Measurements from ENCODE around the gene NPTXR. TPM values are rescaled to one million over a fixed set of nuclear protein-coding genes. Genes with fewer than 3 reads are reported as not detected.

NPTXR gene
- total RNA-seq, 1 experiment from 2014 or later: 12.8 TPM

DNA sequence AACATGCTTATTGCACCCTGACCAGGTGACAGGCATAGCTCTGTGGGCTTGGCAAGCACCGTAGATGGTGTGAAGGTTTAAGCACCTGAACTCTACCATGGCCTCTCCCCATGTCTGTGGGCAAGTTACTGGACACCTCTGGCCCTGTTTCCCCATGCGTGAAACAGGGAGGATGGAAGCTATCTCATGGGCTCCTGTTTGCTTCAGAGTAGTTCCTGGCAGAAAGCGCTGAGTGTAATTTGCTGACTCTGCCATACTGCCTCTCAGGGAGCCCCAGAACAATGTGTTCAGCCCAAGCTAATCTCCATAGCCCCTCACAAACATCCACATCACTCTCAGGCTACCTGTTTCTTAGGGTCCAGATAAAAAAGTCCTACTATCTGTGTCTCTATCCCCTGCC lies 25.8 kb upstream of the NPTXR start:
- ChIA-PET CTCF (interaction anchor here (0.6 to 3.1 kb wide), 27 partner anchors 8 to 654 kb away, joined by 3 to 58 read pairs (median 5); partner anchors contain the start of genes CBX7 and NPTXR), POLR2A (interaction anchor here (0.9 to 2.1 kb wide), 5 partner anchors 16 to 450 kb away, joined by 3 to 5 read pairs (median 4); partner anchors contain the start of gene RPL3), RAD21 (ENCODE audit: low non-redundant PET in 1 of 2, low total read pairs in 2 of 2, uncharacterized antibody in 2 of 2, unreplicated experiment in 2 of 2) (interaction anchor here (0.7 to 1.5 kb wide), 6 partner anchors 55 to 134 kb away, joined by 3 to 9 read pairs (median 4); no protein-coding TSS in a partner anchor)
- Histone ChIP-seq H3K4me1 (ENCODE audit: control insufficient read depth in 1 of 2, insufficient read depth in 2 of 2, low read length in 2 of 2) (peaks cover 11 to 45% of the 10 kb centered on the region in 2 experiments), H2AFZ (ENCODE audit: low read depth, low read length, poor library complexity, severe bottlenecking) (no peak overlapping the region), H3K9me2 (ENCODE audit: insufficient read depth) (no peaks in the 10 kb centered on the region), H3K4me3 (replicated peaks in 1 of 2; ENCODE audit: low read depth in 1 of 2, low read length in 2 of 2) (no peak overlapping the region), H3K9ac (ENCODE audit: low read length) (no peak overlapping the region), H3K27me3 (ENCODE audit: insufficient read depth, low read length) (no peaks in the 10 kb centered on the region), H3K36me3 (ENCODE audit: control insufficient read depth in 1 of 2, insufficient read depth in 2 of 2, low read length in 2 of 2) (peaks cover 20 to 36% of the 10 kb centered on the region in 2 experiments), H3K9me3 (ENCODE audit: control insufficient read depth in 1 of 2, insufficient read depth in 1 of 2, low read depth in 1 of 2, low read length in 2 of 2) (no peaks in the 10 kb centered on the region), H3K4me2 (ENCODE audit: low read length) (peak overlapping the region; percentile 87), H3K27ac (ENCODE audit: low read depth, low read length) (peak overlapping the region; percentile 84; the same call in 1 of the 2 replicates), H3K79me2 (ENCODE audit: insufficient read depth, low read length) (peaks cover 55% of the 10 kb centered on the region), H4K20me1 (ENCODE audit: insufficient read depth) (no peaks in the 10 kb centered on the region)
- intact Hi-C loops (cut with micrococcal nuclease): loop anchor here (1.0 to 5.0 kb wide), 4 partner anchors 101 to 438 kb away; no protein-coding TSS in a partner anchor
- ATAC-seq (no peak), DNase-seq (ENCODE audit: low read depth, low spot score) (no peak)
- no peak for TF ChIP-seq ZNF274 (IDR thresholded peaks at IDR 0.05; ENCODE audit: low read depth, low read length)
- TF ChIP-seq, protein P1, sequence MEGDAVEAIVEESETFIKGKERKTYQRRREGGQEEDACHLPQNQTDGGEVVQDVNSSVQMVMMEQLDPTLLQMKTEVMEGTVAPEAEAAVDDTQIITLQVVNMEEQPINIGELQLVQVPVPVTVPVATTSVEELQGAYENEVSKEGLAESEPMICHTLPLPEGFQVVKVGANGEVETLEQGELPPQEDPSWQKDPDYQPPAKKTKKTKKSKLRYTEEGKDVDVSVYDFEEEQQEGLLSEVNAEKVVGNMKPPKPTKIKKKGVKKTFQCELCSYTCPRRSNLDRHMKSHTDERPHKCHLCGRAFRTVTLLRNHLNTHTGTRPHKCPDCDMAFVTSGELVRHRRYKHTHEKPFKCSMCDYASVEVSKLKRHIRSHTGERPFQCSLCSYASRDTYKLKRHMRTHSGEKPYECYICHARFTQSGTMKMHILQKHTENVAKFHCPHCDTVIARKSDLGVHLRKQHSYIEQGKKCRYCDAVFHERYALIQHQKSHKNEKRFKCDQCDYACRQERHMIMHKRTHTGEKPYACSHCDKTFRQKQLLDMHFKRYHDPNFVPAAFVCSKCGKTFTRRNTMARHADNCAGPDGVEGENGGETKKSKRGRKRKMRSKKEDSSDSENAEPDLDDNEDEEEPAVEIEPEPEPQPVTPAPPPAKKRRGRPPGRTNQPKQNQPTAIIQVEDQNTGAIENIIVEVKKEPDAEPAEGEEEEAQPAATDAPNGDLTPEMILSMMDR (IDR thresholded peaks at IDR 0.05 in 2 of 3, conservative IDR thresholded peaks at IDR 0.05 in 1 of 3; ENCODE audit: borderline replicate concordance in 1 of 3, insufficient read depth in 1 of 3, low read depth in 2 of 3, low read length in 2 of 3): no peak
- TF ChIP-seq CEBPB (IDR thresholded peaks at IDR 0.05; ENCODE audit: low read depth): no peak
- TF ChIP-seq, protein P2, sequence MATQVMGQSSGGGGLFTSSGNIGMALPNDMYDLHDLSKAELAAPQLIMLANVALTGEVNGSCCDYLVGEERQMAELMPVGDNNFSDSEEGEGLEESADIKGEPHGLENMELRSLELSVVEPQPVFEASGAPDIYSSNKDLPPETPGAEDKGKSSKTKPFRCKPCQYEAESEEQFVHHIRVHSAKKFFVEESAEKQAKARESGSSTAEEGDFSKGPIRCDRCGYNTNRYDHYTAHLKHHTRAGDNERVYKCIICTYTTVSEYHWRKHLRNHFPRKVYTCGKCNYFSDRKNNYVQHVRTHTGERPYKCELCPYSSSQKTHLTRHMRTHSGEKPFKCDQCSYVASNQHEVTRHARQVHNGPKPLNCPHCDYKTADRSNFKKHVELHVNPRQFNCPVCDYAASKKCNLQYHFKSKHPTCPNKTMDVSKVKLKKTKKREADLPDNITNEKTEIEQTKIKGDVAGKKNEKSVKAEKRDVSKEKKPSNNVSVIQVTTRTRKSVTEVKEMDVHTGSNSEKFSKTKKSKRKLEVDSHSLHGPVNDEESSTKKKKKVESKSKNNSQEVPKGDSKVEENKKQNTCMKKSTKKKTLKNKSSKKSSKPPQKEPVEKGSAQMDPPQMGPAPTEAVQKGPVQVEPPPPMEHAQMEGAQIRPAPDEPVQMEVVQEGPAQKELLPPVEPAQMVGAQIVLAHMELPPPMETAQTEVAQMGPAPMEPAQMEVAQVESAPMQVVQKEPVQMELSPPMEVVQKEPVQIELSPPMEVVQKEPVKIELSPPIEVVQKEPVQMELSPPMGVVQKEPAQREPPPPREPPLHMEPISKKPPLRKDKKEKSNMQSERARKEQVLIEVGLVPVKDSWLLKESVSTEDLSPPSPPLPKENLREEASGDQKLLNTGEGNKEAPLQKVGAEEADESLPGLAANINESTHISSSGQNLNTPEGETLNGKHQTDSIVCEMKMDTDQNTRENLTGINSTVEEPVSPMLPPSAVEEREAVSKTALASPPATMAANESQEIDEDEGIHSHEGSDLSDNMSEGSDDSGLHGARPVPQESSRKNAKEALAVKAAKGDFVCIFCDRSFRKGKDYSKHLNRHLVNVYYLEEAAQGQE (IDR thresholded peaks at IDR 0.05; ENCODE audit: low read depth): no peak
- TF ChIP-seq ZFX (IDR thresholded peaks at IDR 0.05): no peak
- no peak for TF ChIP-seq EZH2 (IDR thresholded peaks at IDR 0.05)
- TF ChIP-seq YY1 (IDR thresholded peaks at IDR 0.05; ENCODE audit: extremely low read depth, insufficient replicate concordance, low read depth, low read length): no peak
- TF ChIP-seq, protein P3, sequence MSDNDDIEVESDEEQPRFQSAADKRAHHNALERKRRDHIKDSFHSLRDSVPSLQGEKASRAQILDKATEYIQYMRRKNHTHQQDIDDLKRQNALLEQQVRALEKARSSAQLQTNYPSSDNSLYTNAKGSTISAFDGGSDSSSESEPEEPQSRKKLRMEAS (IDR thresholded peaks at IDR 0.05): no peak
- TF ChIP-seq RAD21 (IDR thresholded peaks at IDR 0.05; ENCODE audit: low read depth): no peak
- no peak for TF ChIP-seq JUND (IDR thresholded peaks at IDR 0.05)
- no peak for TF ChIP-seq CBX3 (IDR thresholded peaks at IDR 0.05; ENCODE audit: low read depth)
- TF ChIP-seq ELF1 (IDR thresholded peaks at IDR 0.05; ENCODE audit: borderline replicate concordance, low read depth): no peak
- no peak for TF ChIP-seq SIN3A (IDR thresholded peaks at IDR 0.05; ENCODE audit: low read depth)
- TF ChIP-seq, protein P4, sequence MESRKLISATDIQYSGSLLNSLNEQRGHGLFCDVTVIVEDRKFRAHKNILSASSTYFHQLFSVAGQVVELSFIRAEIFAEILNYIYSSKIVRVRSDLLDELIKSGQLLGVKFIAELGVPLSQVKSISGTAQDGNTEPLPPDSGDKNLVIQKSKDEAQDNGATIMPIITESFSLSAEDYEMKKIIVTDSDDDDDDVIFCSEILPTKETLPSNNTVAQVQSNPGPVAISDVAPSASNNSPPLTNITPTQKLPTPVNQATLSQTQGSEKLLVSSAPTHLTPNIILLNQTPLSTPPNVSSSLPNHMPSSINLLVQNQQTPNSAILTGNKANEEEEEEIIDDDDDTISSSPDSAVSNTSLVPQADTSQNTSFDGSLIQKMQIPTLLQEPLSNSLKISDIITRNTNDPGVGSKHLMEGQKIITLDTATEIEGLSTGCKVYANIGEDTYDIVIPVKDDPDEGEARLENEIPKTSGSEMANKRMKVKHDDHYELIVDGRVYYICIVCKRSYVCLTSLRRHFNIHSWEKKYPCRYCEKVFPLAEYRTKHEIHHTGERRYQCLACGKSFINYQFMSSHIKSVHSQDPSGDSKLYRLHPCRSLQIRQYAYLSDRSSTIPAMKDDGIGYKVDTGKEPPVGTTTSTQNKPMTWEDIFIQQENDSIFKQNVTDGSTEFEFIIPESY (IDR thresholded peaks at IDR 0.05; ENCODE audit: extremely low read depth, insufficient replicate concordance, low read length): no peak
- no peak for TF ChIP-seq SP1 (IDR thresholded peaks at IDR 0.05; ENCODE audit: low read depth)
- TF ChIP-seq, protein P5, sequence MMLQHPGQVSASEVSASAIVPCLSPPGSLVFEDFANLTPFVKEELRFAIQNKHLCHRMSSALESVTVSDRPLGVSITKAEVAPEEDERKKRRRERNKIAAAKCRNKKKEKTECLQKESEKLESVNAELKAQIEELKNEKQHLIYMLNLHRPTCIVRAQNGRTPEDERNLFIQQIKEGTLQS (IDR thresholded peaks at IDR 0.05): no peak
- TF ChIP-seq SRF (IDR thresholded peaks at IDR 0.05; ENCODE audit: low read depth): no peak
- TF ChIP-seq POLR2A (IDR thresholded peaks at IDR 0.05; ENCODE audit: borderline replicate concordance, extremely low read depth, insufficient read depth, insufficient read length): no peak
- no peak for TF ChIP-seq FOSL1 (IDR thresholded peaks at IDR 0.05; ENCODE audit: low read depth)
- no peak for TF ChIP-seq EZH2phosphoT487 (IDR thresholded peaks at IDR 0.05; ENCODE audit: borderline replicate concordance)
- no TSS peak for BruUV-seq (replicated peaks)

Measured in HCT116 (cell line).